ENCODE results near the gene GGN.

GRCh38 chr19:38360839-38361631, 26.8 kb downstream of the GGN start:
- TF ChIP-seq CTCF (IDR thresholded peaks at IDR 0.05), result no peak
- TF ChIP-seq POLR2A (IDR thresholded peaks at IDR 0.05), result no peak

All from lower leg skin (tissue), 3 donors.